Kidney capillary endothelial cell (primary cell): ENCODE measurements around the gene ATF1.
"Not testable (repeated sequence)": the region's sequence is repeated elsewhere in the genome, so short reads cannot be mapped to it uniquely, and the experiment has no call there.

ENCODE experiments used
- DNase-seq: peaks from one replicate; pipeline ENCODE4 v3.0.0-alpha.2; 2018; ENCODE audit warnings: low spot score

The ATF1 gene

GRCh38 chr12:50862316-50862715 lies 98.4 kb downstream of the ATF1 start:
- no peak for DNase-seq

- DNase-seq = no peak
Measured at GRCh38 chr12:50865266-50865665, 101.4 kb downstream of the ATF1 start.

- not testable (repeated sequence) for DNase-seq
Measured at GRCh38 chr12:50868881-50869280, 105.0 kb downstream of the ATF1 start.
